Cardiac muscle cell (in vitro differentiated cells and primary cell): Measurements from ENCODE around the gene IGF2. TPM values are rescaled to one million over a fixed set of nuclear protein-coding genes. Genes with fewer than 3 reads are reported as not detected.

Source experiments
- DNase-seq, 2 donors: peaks; one replicate each; pipeline versions ENCODE4 v3.0.0 to v3.0.0-alpha.2; 2010 to 2017; ENCODE audit warnings: low read depth in 1 of 2, low spot score in 1 of 2
- H3K27ac ChIP-seq: fragments of 200-600 bp; sonication (generic); 2 replicates; pipeline ENCODE4 v1.5.1; 2016
- H3K27me3 ChIP-seq: fragments of 200-600 bp; sonication (generic); 2 replicates; pipeline ENCODE4 v1.6.0; 2016; ENCODE audit warnings: control low read depth
- H3K36me3 ChIP-seq: fragments of 200-600 bp; sonication (generic); 2 replicates; pipeline ENCODE4 v1.5.1; 2016; ENCODE audit warnings: control low read depth
- H3K4me1 ChIP-seq: fragments of 200-600 bp; sonication (generic); 2 replicates; pipeline ENCODE4 v1.8.1; 2017; ENCODE audit warnings: low read depth, mild to moderate bottlenecking, mixed run types
- H3K4me3 ChIP-seq: fragments of 200-600 bp; sonication (generic); 2 replicates; pipeline ENCODE4 v1.5.1; 2016; ENCODE audit warnings: mild to moderate bottlenecking
- H3K9me3 ChIP-seq: fragments of 200-600 bp; sonication (generic); 2 replicates; pipeline ENCODE4 v1.5.1; 2017; ENCODE audit warnings: low read depth, mild to moderate bottlenecking, control low read depth
- CTCF ChIP-seq: IDR thresholded peaks from 2 replicates; pipeline ENCODE4 v1.5.1; 2012; ENCODE audit warnings: low read depth, mild to moderate bottlenecking, low read length
- polyA plus RNA-seq: library from polyadenylated mRNA; unstranded; fragments of >200 nt; fragmentation: Nextera tagmentation; extraction: Ambion mirVana; gene quantifications from 2 replicates; pipeline ENCODE4 v1.2.1, GENCODE V29; 2016
- total RNA-seq: library from RNA; depleted of rRNA; stranded (reverse); fragments of >200 nt; gene quantifications from 2 replicates; pipeline ENCODE4 v1.2.3, GENCODE V29; 2016

IGF2 gene
- total and polyA plus RNA-seq, 2 experiments from 2014 or later, result 91.4 to 155 TPM

GRCh38 chr11:2132874-2133240 lies 6.3 kb downstream of the IGF2 start:
- DNase-seq, result no peak
- Histone ChIP-seq H3K27me3 (peaks cover 6% of the 10 kb centered on the region), H3K4me1 (no peaks in the 10 kb centered on the region), H3K27ac (no peak overlapping the region), H3K4me3 (no peak overlapping the region), H3K36me3 (no peaks in the 10 kb centered on the region), H3K9me3 (no peaks in the 10 kb centered on the region)
- TF ChIP-seq CTCF, result no peak

GRCh38 chr11:2132246-2132645 lies 6.9 kb downstream of the IGF2 start:
- no peak for TF ChIP-seq CTCF
- Histone ChIP-seq H3K4me3 (no peak overlapping the region), H3K9me3 (no peaks in the 10 kb centered on the region), H3K27me3 (peaks cover under 1% of the 10 kb centered on the region), H3K4me1 (no peaks in the 10 kb centered on the region), H3K27ac (no peak overlapping the region), H3K36me3 (no peaks in the 10 kb centered on the region)
- DNase-seq, result no peak

GRCh38 chr11:2131371-2132236 lies 7.6 kb downstream of the IGF2 start:
- TF ChIP-seq CTCF, result no peak
- no peak for DNase-seq
- Histone ChIP-seq H3K4me3 (no peak overlapping the region), H3K27me3 (no peaks in the 10 kb centered on the region), H3K36me3 (no peaks in the 10 kb centered on the region), H3K4me1 (no peaks in the 10 kb centered on the region), H3K27ac (no peak overlapping the region), H3K9me3 (no peaks in the 10 kb centered on the region)

- H3K27me3 ChIP-seq, result no peaks in the 10 kb centered on the region
- H3K4me3 ChIP-seq, result no peak overlapping the region
- H3K36me3 ChIP-seq, result no peaks in the 10 kb centered on the region
- DNase-seq, result no peak
- H3K9me3 ChIP-seq, result no peaks in the 10 kb centered on the region
- H3K27ac ChIP-seq, result no peak overlapping the region
- no peak for TF ChIP-seq CTCF
- H3K4me1 ChIP-seq, result no peaks in the 10 kb centered on the region
Measured at GRCh38 chr11:2130881-2131352, 8.3 kb downstream of the IGF2 start.

- no peak overlapping the region for H3K4me3 ChIP-seq
- no peak for DNase-seq
Measured at GRCh38 chr11:2129699-2130366, 9.4 kb downstream of the IGF2 start.

More at GRCh38 chr11:2129699-2130366, 9.4 kb downstream of the IGF2 start:
- Histone ChIP-seq H3K36me3 (no peaks in the 10 kb centered on the region), H3K27ac (no peak overlapping the region), H3K9me3 (no peaks in the 10 kb centered on the region), H3K4me1 (no peaks in the 10 kb centered on the region), H3K27me3 (no peaks in the 10 kb centered on the region)
- no peak for TF ChIP-seq CTCF
